Vagina (tissue), 2 donors: Measurements from ENCODE around the gene KLHL10. TPM values are rescaled to one million over a fixed set of nuclear protein-coding genes. Genes with fewer than 3 reads are reported as not detected.
"Not testable (repeated sequence)": the region's sequence is repeated elsewhere in the genome, so short reads cannot be mapped to it uniquely, and the experiment has no call there.

Experiments used
- DNase-seq, 2 donors: peaks; one replicate each; pipeline ENCODE4 v3.0.0-alpha.2; 2017; ENCODE audit errors: extremely low spot score in 2 of 2
- H3K27ac ChIP-seq: fragments of 200-600 bp; sonication (generic); one replicate; pipeline ENCODE4 v1.5.1; 2019
- H3K27me3 ChIP-seq: fragments of 200-600 bp; sonication (generic); one replicate; pipeline ENCODE4 v1.5.1; 2019
- H3K36me3 ChIP-seq, 2 donors: fragments of 200-600 bp; sonication (generic); one replicate each; pipeline ENCODE4 v1.5.1; 2017 to 2019
- H3K4me1 ChIP-seq: fragments of 200-600 bp; sonication (generic); one replicate; pipeline ENCODE4 v1.5.1; 2019
- H3K4me3 ChIP-seq, 2 donors: fragments of 200-600 bp; sonication (generic); 1 replicate in 1 of 2; 2 replicates in 1 of 2; pipeline ENCODE4 v1.5.1; 2016 to 2019
- H3K9me3 ChIP-seq: fragments of 200-600 bp; sonication (generic); one replicate; pipeline ENCODE4 v1.5.1; 2019
- POLR2A ChIP-seq, 2 donors: fragments of 450-650 bp; IDR thresholded peaks; one replicate each; pipeline ENCODE4 v1.6.1; 2017; ENCODE audit warnings: antibody characterized with exemption in 2 of 2, mild to moderate bottlenecking in 2 of 2, moderate library complexity in 2 of 2
- POLR2AphosphoS5 ChIP-seq, 2 donors: sonication (generic); formaldehyde crosslinking; IDR thresholded peaks; one replicate each; pipeline ENCODE4 v1.9.0; 2017; ENCODE audit warnings: antibody characterized with exemption in 2 of 2, mild to moderate bottlenecking in 2 of 2, low read depth in 1 of 2; ENCODE audit not compliant: insufficient read depth in 1 of 2
- intact Hi-C: fragments of 100-400 bp; cut with DNase I; formaldehyde crosslinking; loops from one replicate; pipeline ENCODE4 v1.15.1; 2023
- total RNA-seq: library from RNA; depleted of rRNA; stranded (reverse); fragments of >200 nt; gene quantifications from one replicate; pipeline ENCODE4 v1.2.3, GENCODE V29; 2016
- TF ChIP-seq, protein P1 (sequence below), 3 experiments: fragments of 450-650 bp in 2 of 3; fragments of 200-600 bp in 1 of 3; sonication (generic) in 1 of 3; IDR thresholded peaks; one replicate each; pipeline ENCODE4 v1.5.1; 2017 to 2019; ENCODE audit warnings: antibody characterized with exemption in 3 of 3, mild to moderate bottlenecking in 2 of 3, moderate library complexity in 2 of 3

KLHL10 gene
- total RNA-seq, 1 donor from 2014 or later = not detected

DNA sequence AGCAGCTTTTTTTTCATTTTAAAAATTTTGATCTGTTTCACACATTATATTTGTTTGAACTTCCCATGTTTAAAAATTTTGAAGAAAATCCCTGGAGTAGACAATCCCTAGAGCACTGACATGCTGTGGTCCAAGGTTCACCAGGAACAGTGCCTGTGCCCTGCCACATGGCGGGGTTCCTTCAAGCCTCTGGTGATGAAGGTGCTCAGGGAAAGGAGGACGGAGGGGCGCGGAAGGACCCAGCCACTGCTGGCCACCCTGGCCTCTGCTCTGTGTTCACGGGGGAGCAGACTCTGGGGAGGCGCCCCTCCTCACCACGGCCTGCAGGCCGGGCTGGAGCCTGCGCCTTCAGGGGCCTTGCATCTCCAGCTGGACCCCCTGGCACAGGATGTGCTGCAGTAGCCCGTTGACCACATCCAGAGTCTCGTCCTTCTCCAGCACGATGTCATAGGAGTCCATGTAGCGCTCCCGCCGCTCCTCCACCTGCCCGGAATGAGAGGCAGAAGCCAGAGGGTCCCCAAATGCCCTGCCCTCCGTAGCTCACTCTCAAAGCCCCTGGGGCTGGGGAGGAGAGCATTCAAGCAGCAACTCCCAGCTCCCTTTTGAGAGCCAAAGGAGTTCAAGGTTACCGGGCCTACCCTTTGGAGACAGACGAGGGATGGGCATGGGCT, 12.3 kb upstream of the KLHL10 start:
- Histone ChIP-seq H3K36me3 (peaks cover 0 to 37% of the 10 kb centered on the region in 2 donors), H3K27ac (no peak overlapping the region), H3K9me3 (no peaks in the 10 kb centered on the region), H3K4me1 (no peaks in the 10 kb centered on the region), H3K4me3 (no peak overlapping the region), H3K27me3 (no peaks in the 10 kb centered on the region)
- no peak for DNase-seq
- no peak for TF ChIP-seq POLR2AphosphoS5 (IDR thresholded peaks at IDR 0.05; ENCODE audit: insufficient read depth in 1 of 2, low read depth in 1 of 2)
- TF ChIP-seq, protein P1, sequence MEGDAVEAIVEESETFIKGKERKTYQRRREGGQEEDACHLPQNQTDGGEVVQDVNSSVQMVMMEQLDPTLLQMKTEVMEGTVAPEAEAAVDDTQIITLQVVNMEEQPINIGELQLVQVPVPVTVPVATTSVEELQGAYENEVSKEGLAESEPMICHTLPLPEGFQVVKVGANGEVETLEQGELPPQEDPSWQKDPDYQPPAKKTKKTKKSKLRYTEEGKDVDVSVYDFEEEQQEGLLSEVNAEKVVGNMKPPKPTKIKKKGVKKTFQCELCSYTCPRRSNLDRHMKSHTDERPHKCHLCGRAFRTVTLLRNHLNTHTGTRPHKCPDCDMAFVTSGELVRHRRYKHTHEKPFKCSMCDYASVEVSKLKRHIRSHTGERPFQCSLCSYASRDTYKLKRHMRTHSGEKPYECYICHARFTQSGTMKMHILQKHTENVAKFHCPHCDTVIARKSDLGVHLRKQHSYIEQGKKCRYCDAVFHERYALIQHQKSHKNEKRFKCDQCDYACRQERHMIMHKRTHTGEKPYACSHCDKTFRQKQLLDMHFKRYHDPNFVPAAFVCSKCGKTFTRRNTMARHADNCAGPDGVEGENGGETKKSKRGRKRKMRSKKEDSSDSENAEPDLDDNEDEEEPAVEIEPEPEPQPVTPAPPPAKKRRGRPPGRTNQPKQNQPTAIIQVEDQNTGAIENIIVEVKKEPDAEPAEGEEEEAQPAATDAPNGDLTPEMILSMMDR (IDR thresholded peaks at IDR 0.05) = no peak
- no peak for TF ChIP-seq POLR2A (IDR thresholded peaks at IDR 0.05)
- intact Hi-C loops = no loop called here

DNA sequence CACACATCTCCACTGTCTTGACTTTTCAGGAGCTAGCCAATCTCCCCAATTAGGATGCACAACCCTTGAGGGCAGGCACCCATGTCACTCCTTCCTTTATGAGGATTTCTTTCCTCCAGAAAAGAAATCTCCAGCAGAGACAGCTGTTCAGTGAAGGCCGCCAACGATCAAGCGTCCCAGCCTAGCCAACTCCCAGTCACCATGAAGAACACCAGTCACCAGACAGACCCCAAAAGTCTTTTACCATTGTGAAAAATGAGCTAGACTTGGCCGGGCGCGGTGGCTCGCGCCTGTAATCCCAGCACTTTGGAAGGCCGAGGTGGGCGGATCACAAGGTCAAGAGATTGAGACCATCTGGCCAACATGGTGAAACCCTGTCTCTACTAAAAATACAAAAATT, 7.7 kb upstream of the KLHL10 start:
- DNase-seq, H3K9me3 ChIP-seq, H3K27me3 ChIP-seq, H3K4me3 ChIP-seq, H3K4me1 ChIP-seq, intact Hi-C loops, H3K27ac ChIP-seq: not testable (repeated sequence)
- H3K36me3 ChIP-seq = peaks cover 0 to 53% of the 10 kb centered on the region in 2 donors

DNA sequence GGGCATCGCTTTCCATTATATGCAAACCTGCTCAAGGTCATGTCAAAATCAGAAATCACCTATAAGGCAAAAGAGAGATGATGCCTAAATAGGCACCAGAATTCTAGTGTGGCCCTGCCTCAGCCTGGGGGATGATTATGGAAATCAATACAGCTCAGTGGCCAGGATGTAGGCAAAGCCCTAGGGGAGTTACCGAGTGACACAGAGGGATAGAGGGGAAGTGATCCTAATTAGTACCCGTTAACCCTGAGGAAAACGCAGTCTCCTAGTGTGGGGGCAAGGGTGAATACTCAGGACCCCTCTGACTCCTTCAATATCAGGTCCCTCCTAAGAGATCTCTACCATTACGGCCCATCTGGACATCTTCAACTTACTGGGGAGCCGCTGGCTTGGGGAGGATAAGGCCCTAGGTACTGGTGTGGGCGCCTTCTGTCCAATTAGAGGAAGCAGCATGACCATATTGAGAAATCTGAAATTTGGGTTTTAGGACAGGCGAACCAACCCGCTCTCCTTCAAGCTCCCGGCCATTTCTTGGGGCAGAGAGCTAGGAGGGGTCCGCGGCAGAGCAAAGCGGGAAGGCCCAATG, 2.3 kb upstream of the KLHL10 start:
- no peaks in the 10 kb centered on the region for H3K27me3 ChIP-seq
- peaks cover 20% of the 10 kb centered on the region for H3K4me1 ChIP-seq
- no peaks in the 10 kb centered on the region for H3K9me3 ChIP-seq
- H3K4me3 ChIP-seq = peak overlapping the region; percentile 73 to 99
- peak overlapping the region; percentile 74 for H3K27ac ChIP-seq
- intact Hi-C loops = no loop called here
- H3K36me3 ChIP-seq = peaks cover 0 to 16% of the 10 kb centered on the region in 2 donors
- no peak for DNase-seq
- TF ChIP-seq, protein P1 (IDR thresholded peaks at IDR 0.05) = no peak
- TF ChIP-seq POLR2A (IDR thresholded peaks at IDR 0.05) = no peak
- no peak for TF ChIP-seq POLR2AphosphoS5 (IDR thresholded peaks at IDR 0.05; ENCODE audit: insufficient read depth in 1 of 2, low read depth in 1 of 2)

DNA sequence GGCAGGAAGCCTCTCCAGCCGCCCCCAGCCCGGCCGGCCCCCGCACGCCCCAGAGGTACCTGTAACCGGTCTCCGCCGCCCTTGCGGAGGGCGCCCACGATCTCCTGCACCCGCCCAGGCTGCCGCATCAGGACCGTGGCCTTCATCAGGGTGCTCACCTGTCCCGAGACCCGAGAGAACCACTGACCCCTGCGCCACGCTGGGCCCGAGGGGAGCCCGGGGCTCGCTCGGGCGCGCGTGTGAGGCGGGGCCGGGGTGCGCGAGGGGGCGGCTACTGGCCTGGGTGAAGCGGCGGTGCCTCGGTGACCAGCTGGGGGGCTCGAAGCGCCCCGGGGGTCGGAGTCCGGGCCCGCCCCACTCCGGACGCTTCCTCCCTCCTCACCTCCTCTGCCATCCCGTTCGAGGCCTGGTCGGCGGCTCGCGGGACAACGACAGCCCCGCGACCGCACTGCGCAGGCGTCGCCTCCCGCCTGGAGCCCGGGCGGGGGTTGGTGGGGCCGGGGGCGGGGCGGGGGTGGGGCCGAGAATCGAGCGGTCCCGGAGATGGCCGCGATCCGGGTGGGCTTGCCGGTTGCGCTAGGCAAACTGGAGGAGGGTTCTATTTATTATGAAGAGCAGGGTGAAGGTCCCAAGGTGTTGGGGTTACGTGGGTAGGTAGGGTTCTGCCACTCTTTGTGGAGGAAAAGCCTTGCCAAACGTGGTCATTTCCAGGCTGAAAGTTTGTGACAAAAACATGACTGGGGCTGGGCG, 1.6 kb upstream of the KLHL10 start, which contains the start of gene NT5C3B:
TSS of gene NT5C3B (minus strand) at position 433 of the 750 bp plus-strand sequence. CDS start at position 394, 39 bp downstream.
- Histone ChIP-seq H3K27me3 (no peaks in the 10 kb centered on the region), H3K36me3 (peaks cover 0 to 10% of the 10 kb centered on the region in 2 donors), H3K4me3 (peak within 1 kb of the TSS; percentile 73 to 99), H3K27ac (peak within 1 kb of the TSS; percentile 74), H3K9me3 (no peaks in the 10 kb centered on the region), H3K4me1 (peaks cover 20% of the 10 kb centered on the region)
- intact Hi-C loops = no loop called here
- TF ChIP-seq POLR2AphosphoS5 (IDR thresholded peaks at IDR 0.05; ENCODE audit: insufficient read depth in 1 of 2, low read depth in 1 of 2) (peak in 1 of 2 donors; percentile 31), POLR2A (IDR thresholded peaks at IDR 0.05) (peak in 1 of 2 donors; percentile 14)
- TF ChIP-seq, protein P1 (IDR thresholded peaks at IDR 0.05) = no peak
- no peak for DNase-seq

DNA sequence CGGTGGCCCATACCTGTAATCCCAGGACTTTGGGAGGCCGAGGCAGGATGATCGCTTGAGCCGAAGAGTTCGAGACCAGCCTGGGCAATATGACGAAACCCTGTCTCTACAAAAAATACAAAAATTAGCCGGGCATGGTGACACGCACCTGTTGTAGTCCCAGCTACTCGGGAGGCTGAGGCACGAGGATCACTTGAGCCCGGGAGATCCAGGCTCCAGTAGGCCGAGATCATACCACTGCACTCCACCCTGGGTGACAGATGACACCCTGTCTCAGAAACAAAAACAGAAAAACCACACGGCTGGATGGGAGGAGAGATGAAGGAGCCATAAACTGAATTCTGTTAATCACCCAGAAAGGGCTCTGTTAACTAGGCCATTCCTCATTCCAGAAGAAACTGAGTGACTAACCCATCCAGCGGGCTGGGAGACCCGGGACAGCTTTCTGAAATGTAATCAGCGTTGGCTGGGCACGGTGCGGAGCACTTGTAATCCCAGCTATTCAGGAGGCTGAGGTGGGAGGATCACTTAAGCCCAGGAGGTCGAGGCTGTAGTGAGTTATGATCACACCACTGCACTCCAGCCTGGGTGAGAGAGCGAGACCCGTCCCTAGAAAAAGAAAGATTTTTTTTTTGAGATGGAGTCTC, 952 bp upstream of the KLHL10 start:
- Histone ChIP-seq H3K36me3 (peaks cover 0 to 3% of the 10 kb centered on the region in 2 donors), H3K9me3 (no peaks in the 10 kb centered on the region), H3K27ac (peak overlapping the region; percentile 74), H3K4me1 (peaks cover 20% of the 10 kb centered on the region), H3K4me3 (peak overlapping the region; percentile 73 to 99), H3K27me3 (no peaks in the 10 kb centered on the region)
- no peak for DNase-seq
- TF ChIP-seq, protein P1 (IDR thresholded peaks at IDR 0.05) = no peak
- TF ChIP-seq POLR2A (IDR thresholded peaks at IDR 0.05) (no peak), POLR2AphosphoS5 (IDR thresholded peaks at IDR 0.05; ENCODE audit: insufficient read depth in 1 of 2, low read depth in 1 of 2) (no peak)
- intact Hi-C loops = no loop called here

DNA sequence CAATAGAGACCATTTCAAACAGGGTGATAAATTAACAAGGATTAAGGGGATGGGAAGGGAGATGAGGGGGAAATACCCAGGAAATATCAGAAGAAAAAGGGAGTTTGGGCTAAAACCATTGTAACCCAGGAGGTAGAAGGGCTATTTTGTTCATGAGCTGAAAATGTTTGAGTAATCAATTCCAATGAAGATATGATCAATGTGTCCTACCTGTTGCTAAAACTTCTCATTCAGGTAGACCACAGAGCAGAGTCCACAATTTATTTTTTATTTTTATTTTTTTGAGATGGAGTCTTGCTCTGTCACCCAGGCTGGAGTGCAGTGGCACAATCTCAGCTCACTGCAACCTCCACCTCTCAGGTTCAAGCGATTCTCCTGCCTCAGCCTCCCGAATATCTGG, 1.8 kb downstream of the KLHL10 start:
- not testable (repeated sequence) for H3K9me3 ChIP-seq

DNA sequence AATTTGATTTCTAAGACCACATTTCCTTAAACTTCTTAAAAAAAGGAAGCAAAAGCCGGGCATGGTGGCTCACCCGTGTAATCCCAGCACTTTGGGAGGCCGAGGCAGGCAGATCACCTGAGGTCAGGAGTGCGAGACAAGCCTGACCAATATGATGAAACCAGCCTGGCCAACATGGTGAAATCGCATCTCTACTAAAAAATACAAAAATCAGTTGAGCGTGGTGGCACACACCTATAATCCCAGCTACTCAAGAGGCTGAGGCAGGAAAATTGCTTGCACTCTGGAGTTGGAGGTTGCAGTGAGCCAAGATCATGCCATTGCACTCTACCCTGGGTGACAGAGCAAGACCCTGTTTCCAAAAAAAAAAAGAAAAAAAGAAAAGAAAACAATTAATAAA, 3.2 kb downstream of the KLHL10 start:
- H3K9me3 ChIP-seq, H3K4me1 ChIP-seq, DNase-seq, H3K4me3 ChIP-seq, intact Hi-C loops, H3K27ac ChIP-seq, H3K27me3 ChIP-seq, H3K36me3 ChIP-seq: not testable (repeated sequence)

More for the DNA sequence above, 1.8 kb downstream of the KLHL10 start:
- H3K4me3 ChIP-seq, intact Hi-C loops, H3K27ac ChIP-seq, H3K36me3 ChIP-seq, H3K27me3 ChIP-seq, DNase-seq: not testable (repeated sequence)
- peaks cover 19% of the 10 kb centered on the region for H3K4me1 ChIP-seq
